GM12892 (cell line): ENCODE measurements around the gene CMTM2.

ENCODE experiments used
- POLR2A ChIP-seq: IDR thresholded peaks from 2 replicates; pipeline ENCODE4 v1.6.1; 2011; ENCODE audit warnings: low read depth, low read length, control low read depth
- POLR2AphosphoS5 ChIP-seq: IDR thresholded peaks from 2 replicates; pipeline ENCODE4 v1.6.1; 2011; ENCODE audit warnings: low read depth, low read length, control low read depth
- TAF1 ChIP-seq: IDR thresholded peaks from 2 replicates; pipeline ENCODE4 v1.6.1; 2011; ENCODE audit warnings: low read depth, mild to moderate bottlenecking, control low read depth, low read length, borderline replicate concordance

GRCh38 chr16:66548068-66548467 lies 31.2 kb upstream of the CMTM2 start:
- TF ChIP-seq POLR2AphosphoS5 = no peak
- no peak for TF ChIP-seq POLR2A
- no peak for TF ChIP-seq TAF1
